H1 (cell line): Measurements from ENCODE around the gene AFAP1L1. TPM values are rescaled to one million over a fixed set of nuclear protein-coding genes. Genes with fewer than 3 reads are reported as not detected.

Source experiments
- CTCF ChIA-PET: fragments of 300-600 bp; sonication (Branson Sonifier 250); formaldehyde crosslinking; loops from one replicate; lab custom pipeline; 2021; ENCODE audit not compliant: partially characterized antibody; lab: Charles Lee
- POLR2A ChIA-PET: fragments of 300-600 bp; sonication (Branson Sonifier 250); formaldehyde crosslinking; loops from one replicate; lab custom pipeline; 2021; ENCODE audit warnings: inconsistent platforms; ENCODE audit not compliant: partially characterized antibody; lab: Charles Lee
- DNase-seq, 2 experiments: peaks; one replicate each; pipeline versions ENCODE4 v3.0.0 to v3.0.0-alpha.2; 2010 to 2022; ENCODE audit warnings: low spot score in 2 of 2, low read depth in 1 of 2, mixed read lengths in 1 of 2
- FAIRE-seq: peaks from 2 replicates; lab custom pipeline; 2011; peaks lifted over from hg19 to GRCh38; lab: Jason Lieb, UNC
- H2AFZ ChIP-seq: 2 replicates; pipeline ENCODE4 v1.8.1; 2012; ENCODE audit warnings: low read length, inconsistent platforms
- H2AK5ac ChIP-seq: 2 replicates; pipeline ENCODE4 v1.6.1; 2013; ENCODE audit warnings: low read depth, low read length
- H2BK120ac ChIP-seq: replicated peaks from 2 replicates; pipeline ENCODE3; 2013; ENCODE audit warnings: low read depth, low read length, inconsistent platforms
- H2BK12ac ChIP-seq: 2 replicates; pipeline ENCODE4 v1.6.1; 2013; ENCODE audit warnings: low read depth, low read length
- H2BK15ac ChIP-seq: 2 replicates; pipeline ENCODE4 v1.6.1; 2013; ENCODE audit warnings: low read length
- H2BK20ac ChIP-seq: 2 replicates; pipeline ENCODE4 v1.6.1; 2013; ENCODE audit warnings: low read length
- H2BK5ac ChIP-seq: 2 replicates; pipeline ENCODE4 v1.6.1; 2013; ENCODE audit warnings: low read depth, low read length
- H3K14ac ChIP-seq: 2 replicates; pipeline ENCODE4 v1.6.1; 2013; ENCODE audit warnings: inconsistent platforms; ENCODE audit not compliant: insufficient read length
- H3K18ac ChIP-seq: 2 replicates; pipeline ENCODE4 v1.6.1; 2013; ENCODE audit warnings: low read length; ENCODE audit errors: extremely low read depth
- H3K23ac ChIP-seq: 2 replicates; pipeline ENCODE4 v1.6.1; 2013; ENCODE audit warnings: inconsistent platforms; ENCODE audit not compliant: insufficient read length
- H3K23me2 ChIP-seq: 2 replicates; pipeline ENCODE4 v1.6.1; 2013; ENCODE audit warnings: low read depth, low read length
- H3K27ac ChIP-seq: 2 replicates; pipeline ENCODE4 v1.6.1; 2011; ENCODE audit warnings: low read depth, low read length, inconsistent platforms
- H3K27me3 ChIP-seq, 4 experiments: replicated peaks in 1 of 4; 1 replicate in 1 of 4; 2 replicates in 3 of 4; pipeline versions ENCODE4 v1.6.1 to v1.8.1; 2011 to 2013; ENCODE audit warnings: low read length in 3 of 4, mild to moderate bottlenecking in 3 of 4, inconsistent platforms in 2 of 4, mixed read lengths in 2 of 4, moderate library complexity in 1 of 4; ENCODE audit not compliant: control insufficient read depth in 3 of 4, insufficient read depth in 3 of 4; ENCODE audit errors: extremely low read depth in 1 of 4
- H3K36me3 ChIP-seq, 4 experiments: 2 replicates each; pipeline versions ENCODE4 v1.6.1 to v1.8.1; 2011 to 2013; ENCODE audit warnings: mild to moderate bottlenecking in 4 of 4, low read length in 3 of 4, moderate library complexity in 2 of 4, control low read depth in 1 of 4, inconsistent platforms in 1 of 4; ENCODE audit not compliant: insufficient read depth in 4 of 4, control insufficient read depth in 2 of 4
- H3K4ac ChIP-seq: replicated peaks from 2 replicates; pipeline ENCODE3; 2013; ENCODE audit warnings: low read length, low read depth, mixed read lengths, inconsistent platforms; ENCODE audit not compliant: insufficient read length
- H3K4me1 ChIP-seq, 4 experiments: replicated peaks in 1 of 4; 1 replicate in 1 of 4; 2 replicates in 3 of 4; pipeline versions ENCODE4 v1.6.1 to v1.8.1; 2011 to 2013; ENCODE audit warnings: low read length in 3 of 4, inconsistent platforms in 2 of 4, mixed read lengths in 1 of 4; ENCODE audit not compliant: insufficient read depth in 4 of 4, control insufficient read depth in 3 of 4
- H3K4me2 ChIP-seq, 2 experiments: 2 replicates each; pipeline versions ENCODE4 v1.6.1 to v1.8.1; 2011 to 2013; ENCODE audit warnings: low read depth in 2 of 2, low read length in 2 of 2, control low read depth in 1 of 2, inconsistent platforms in 1 of 2, mild to moderate bottlenecking in 1 of 2; ENCODE audit not compliant: insufficient read depth in 1 of 2
- H3K4me3 ChIP-seq, 4 experiments: fragments of 200-600, 300-600 bp in 1 of 4; sonication (generic), shearing (Covaris generic), sonication (Bioruptor Twin) in 1 of 4; 2 replicates each; pipeline versions ENCODE4 v1.5.1 to v1.8.1; 2011 to 2016; ENCODE audit warnings: low read length in 4 of 4, low read depth in 3 of 4, control low read depth in 2 of 4, inconsistent platforms in 2 of 4, mild to moderate bottlenecking in 2 of 4, mixed read lengths in 1 of 4, moderate library complexity in 1 of 4; ENCODE audit not compliant: insufficient read depth in 2 of 4; ENCODE audit errors: extremely low read depth in 1 of 4
- H3K56ac ChIP-seq: replicated peaks from 2 replicates; pipeline ENCODE3; 2013; ENCODE audit warnings: low read depth, mild to moderate bottlenecking, mixed read lengths, low read length, inconsistent platforms; ENCODE audit not compliant: insufficient read length
- H3K79me1 ChIP-seq: 2 replicates; pipeline ENCODE4 v1.6.1; 2013; ENCODE audit warnings: low read depth, low read length, control low read depth
- H3K79me2 ChIP-seq, 2 experiments: 2 replicates each; pipeline versions ENCODE4 v1.6.1 to v1.8.1; 2012 to 2013; ENCODE audit warnings: low read length in 2 of 2, mild to moderate bottlenecking in 2 of 2, inconsistent platforms in 1 of 2; ENCODE audit not compliant: insufficient read depth in 2 of 2, control insufficient read depth in 1 of 2
- H3K9ac ChIP-seq, 4 experiments: replicated peaks in 1 of 4; 1 replicate in 1 of 4; 2 replicates in 3 of 4; pipeline versions ENCODE4 v1.6.1 to v1.8.1; 2011 to 2013; ENCODE audit warnings: low read depth in 3 of 4, low read length in 3 of 4, control low read depth in 2 of 4, mild to moderate bottlenecking in 2 of 4, moderate library complexity in 2 of 4, inconsistent platforms in 1 of 4; ENCODE audit errors: extremely low read depth in 1 of 4
- H3K9me3 ChIP-seq, 2 experiments: 2 replicates each; pipeline versions ENCODE4 v1.6.1 to v1.8.1; 2012 to 2013; ENCODE audit warnings: mild to moderate bottlenecking in 2 of 2, moderate library complexity in 2 of 2, control low read depth in 1 of 2, inconsistent platforms in 1 of 2, low read depth in 1 of 2, low read length in 1 of 2, mixed read lengths in 1 of 2; ENCODE audit not compliant: insufficient read depth in 2 of 2
- H4K20me1 ChIP-seq, 2 experiments: replicated peaks in 1 of 2; 2 replicates each; pipeline versions ENCODE3 to v1.8.1; 2011 to 2013; ENCODE audit warnings: inconsistent platforms in 2 of 2, low read length in 2 of 2, mild to moderate bottlenecking in 1 of 2; ENCODE audit not compliant: insufficient read depth in 2 of 2, control insufficient read depth in 1 of 2
- H4K5ac ChIP-seq: 2 replicates; pipeline ENCODE4 v1.6.1; 2013; ENCODE audit warnings: low read length, low read depth, mixed read lengths, inconsistent platforms; ENCODE audit not compliant: insufficient read length
- H4K8ac ChIP-seq: 2 replicates; pipeline ENCODE4 v1.8.0; 2013; ENCODE audit warnings: mild to moderate bottlenecking, moderate library complexity, low read length, inconsistent platforms; ENCODE audit not compliant: insufficient read depth; ENCODE audit errors: extremely low read depth
- H4K91ac ChIP-seq: replicated peaks from 2 replicates; pipeline ENCODE3; 2013; ENCODE audit warnings: low read length, mixed read lengths, inconsistent platforms; ENCODE audit not compliant: insufficient read length
- HDAC2 ChIP-seq, 2 experiments: fragments of 300-600 bp in 1 of 2; sonication (generic) in 1 of 2; IDR thresholded peaks; 2 replicates each; pipeline ENCODE4 v1.6.1; 2011 to 2012; ENCODE audit warnings: low read depth in 2 of 2, low read length in 2 of 2, mild to moderate bottlenecking in 2 of 2, moderate library complexity in 2 of 2, borderline replicate concordance in 1 of 2, inconsistent platforms in 1 of 2
- JUND ChIP-seq: IDR thresholded peaks from 2 replicates; pipeline ENCODE4 v1.6.1; 2011; ENCODE audit warnings: mild to moderate bottlenecking, improper control_type of control experiment, low read length
- WGBS, 2 experiments: shearing (Covaris generic) in 1 of 2; methylation state at CpG; one replicate each; pipeline versions ENCODE4 v1.1.6 to v1.1.7; 2013 to 2015; ENCODE audit warnings: low lambda C conversion rate in 2 of 2, mixed read lengths in 2 of 2, inconsistent platforms in 1 of 2, low coverage in 1 of 2, missing lambda C conversion rate in 1 of 2; ENCODE audit not compliant: insufficient replicate concordance in 2 of 2, insufficient coverage in 1 of 2, insufficient read length in 1 of 2; ENCODE audit errors: extremely low coverage in 1 of 2, missing lambda C conversion rate in 1 of 2; 5-methylcytosine and 5-hydroxymethylcytosine counted together
- polyA plus RNA-seq, 7 experiments: library from polyadenylated mRNA; depleted of rRNA in 3 of 7; stranded (reverse) in 5 of 7; unstranded in 2 of 7; fragments of >200 nt in 5 of 7; fragments of 200-250 nt in 2 of 7; gene quantifications; 1 replicate in 5 of 7; 2 replicates in 1 of 7; 4 replicates in 1 of 7; pipeline versions ENCODE4 v1.2.1 to v1.2.3, GENCODE V29; 2011 to 2013; ENCODE audit warnings: missing spikeins in 2 of 7, mixed read lengths in 2 of 7
- total RNA-seq: library from RNA; stranded (reverse); fragmentation: NEBNext Ultra II Directional; extraction: Animal tissue kit (Norgen Biotek cat#: 25700); gene quantifications from 2 replicates; pipeline ENCODE4 v1.2.1, GENCODE V29; 2021

Gene AFAP1L1
- total and polyA plus RNA-seq, 2 of the 8 experiments (the other 6 are each of a cell fraction or from before 2014, with no cell fraction given), result 0.79 to 4.7 TPM

DNA sequence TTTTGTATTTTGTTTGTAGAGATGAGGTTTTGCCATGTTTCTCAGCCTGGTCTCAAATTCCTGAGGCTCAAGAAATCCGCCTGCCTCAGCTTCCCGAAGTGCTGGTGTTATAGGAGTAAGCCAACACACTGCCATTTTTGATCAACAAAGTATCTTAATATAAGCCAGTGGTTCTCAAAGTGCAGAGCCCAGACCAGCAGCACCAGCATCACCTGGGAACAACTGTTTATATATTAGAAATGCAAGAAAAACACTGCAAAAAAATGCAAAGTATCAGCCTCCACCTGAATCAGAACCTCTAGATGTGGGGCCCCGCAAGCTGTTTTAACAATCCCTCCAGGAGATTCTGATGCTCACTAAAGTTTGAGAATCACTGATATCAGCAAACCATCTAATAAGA is 101.3 kb downstream of the AFAP1L1 start:
- no peak for FAIRE-seq
- Histone ChIP-seq H2BK20ac (no peak overlapping the region), H2BK120ac (no peak overlapping the region), H3K4me3 (no peak overlapping the region), H3K23ac (no peak overlapping the region), H2AK5ac (no peak overlapping the region), H2BK12ac (no peak overlapping the region), H3K4me1 (peaks cover 0 to under 1% (median 0%) of the 10 kb centered on the region in 4 experiments; a peak in 3 of 7 replicates), H4K91ac (no peak overlapping the region), H3K4me2 (no peak overlapping the region), H3K9me3 (no peaks in the 10 kb centered on the region), H4K5ac (no peak overlapping the region), H3K4ac (no peak overlapping the region), H3K9ac (no peak overlapping the region), H4K8ac (no peak overlapping the region), H3K36me3 (no peaks in the 10 kb centered on the region), H3K79me2 (no peaks in the 10 kb centered on the region), H4K20me1 (no peaks in the 10 kb centered on the region), H2AFZ (no peak overlapping the region), H3K27me3 (no peaks in the 10 kb centered on the region), H3K23me2 (no peaks in the 10 kb centered on the region), H3K56ac (no peak overlapping the region), H3K79me1 (no peaks in the 10 kb centered on the region), H3K18ac (no peak overlapping the region), H3K14ac (no peak overlapping the region), H3K27ac (no peak overlapping the region), H2BK15ac (no peak overlapping the region), H2BK5ac (no peak overlapping the region)
- POLR2A ChIA-PET, result interaction anchor here (0.7 to 1.5 kb wide), 3 partner anchors 12 to 119 kb away, joined by 3 read pairs; no protein-coding TSS in a partner anchor
- CTCF ChIA-PET, result interaction anchor here (0.7 to 46.1 kb wide), 24 partner anchors 11 to 562 kb away, joined by 3 to 1310 read pairs (median 6); partner anchors contain the start of genes IL17B and PCYOX1L
- TF ChIP-seq HDAC2 (IDR thresholded peaks at IDR 0.05; ENCODE audit: borderline replicate concordance in 1 of 2, low read depth in 2 of 2, low read length in 2 of 2) (no peak), JUND (no peak)
- WGBS, 2 experiments, result 92% methylated on average over 3 of the region's 3 CpGs; no CpG with 5 or more reads in 1 of the 2 experiments
- DNase-seq, result no peak
